SKM-1 treated with dmso at 0.1 percent for 144 hours (cell line): Measurements from ENCODE around the gene GIMAP1.
A peak's percentile ranks its signal among the peaks of the same experiment; 100 is the strongest.
"Not testable (repeated sequence)": the region's sequence is repeated elsewhere in the genome, so short reads cannot be mapped to it uniquely, and the experiment has no call there.

Experiments used
- DNase-seq: peaks from one replicate; lab custom pipeline; 2025; ENCODE audit not compliant: unreplicated experiment; lab: John Stamatoyannopoulos, UW

The GIMAP1 gene

GRCh38 chr7:150716368-150716767 is at the start of gene GIMAP1:
Gene GIMAP1, plus strand, starts transcription at chr7:150716613. Its CDS starts 2,435 bp downstream, at chr7:150719048.
- peak; percentile 53 for DNase-seq

GRCh38 chr7:150668472-150668911 is 47.9 kb upstream of the GIMAP1 start:
- no peak for DNase-seq

GRCh38 chr7:150668977-150669376 is 47.4 kb upstream of the GIMAP1 start:
- DNase-seq = no peak

- not testable (repeated sequence) for DNase-seq
These were observed 44.4 kb upstream of the GIMAP1 start for GRCh38 chr7:150671798-150672585.

GRCh38 chr7:150675714-150676113 is 40.7 kb upstream of the GIMAP1 start:
- no peak for DNase-seq

- DNase-seq = not testable (repeated sequence)
These were observed 40.1 kb upstream of the GIMAP1 start for GRCh38 chr7:150676276-150676675.

- not testable (repeated sequence) for DNase-seq
These were observed 39.6 kb upstream of the GIMAP1 start for GRCh38 chr7:150676854-150677253.

GRCh38 chr7:150678601-150679000 is 37.8 kb upstream of the GIMAP1 start:
- DNase-seq = not testable (repeated sequence)

- not testable (repeated sequence) for DNase-seq
These were observed 36.0 kb upstream of the GIMAP1 start for GRCh38 chr7:150680364-150680763.

GRCh38 chr7:150685219-150686029 is 31.0 kb upstream of the GIMAP1 start, which contains the start of gene GIMAP2:
Gene GIMAP2, plus strand, starts transcription at chr7:150685706. Its CDS starts 1,354 bp downstream, at chr7:150687060.
- peak; percentile 39 for DNase-seq

- no peak for DNase-seq
These were observed 30.3 kb upstream of the GIMAP1 start for GRCh38 chr7:150686030-150686631.

GRCh38 chr7:150688630-150689029 is 27.8 kb upstream of the GIMAP1 start:
- DNase-seq = no peak

GRCh38 chr7:150695654-150696053 is 20.8 kb upstream of the GIMAP1 start:
- DNase-seq = no peak

GRCh38 chr7:150703209-150703608 is 13.2 kb upstream of the GIMAP1 start:
- no peak for DNase-seq

- no peak for DNase-seq
These were observed 1.1 kb upstream of the GIMAP1 start for GRCh38 chr7:150715293-150715692.

- DNase-seq = no peak
These were observed 675 bp upstream of the GIMAP1 start for GRCh38 chr7:150715738-150716137.

- DNase-seq = no peak
These were observed 526 bp downstream of the GIMAP1 start for GRCh38 chr7:150716939-150717338.

- DNase-seq = peak; percentile 6
These were observed 1.5 kb downstream of the GIMAP1 start for GRCh38 chr7:150717814-150718420.

- DNase-seq = no peak
These were observed 3.0 kb downstream of the GIMAP1 start for GRCh38 chr7:150719436-150719835.

GRCh38 chr7:150719960-150720891 is 3.8 kb downstream of the GIMAP1 start:
- DNase-seq = no peak
